ENCODE results near the gene EGFL7. TPM values are rescaled to one million over a fixed set of nuclear protein-coding genes. Genes with fewer than 3 reads are reported as not detected.

The EGFL7 gene
- total RNA-seq, 4 donors from 2014 or later, result 38.4 to 143 (median 81.6) TPM

GRCh38 chr9:136658849-136659535, 3.7 kb upstream of the EGFL7 start:
- intact Hi-C loops (cut with DNase I), result no loop called here
- Histone ChIP-seq H3K27me3 (no peaks in the 10 kb centered on the region), H3K4me1 (no peaks in the 10 kb centered on the region), H3K27ac (peak overlapping the region; percentile 47 to 74 (median 65)), H3K36me3 (peaks cover 0 to 3% of the 10 kb centered on the region in 2 donors), H3K4me3 (replicated peaks in 1 of 3) (peak overlapping the region in 1 of 3 donors; percentile 17), H3K9me3 (no peaks in the 10 kb centered on the region)
- WGBS, 2 donors, result 53 to 58% methylated on average over 19 to 32 of the region's 37 CpGs
- no peak for DNase-seq
- TF ChIP-seq CTCF (IDR thresholded peaks at IDR 0.05) (no peak), POLR2A (IDR thresholded peaks at IDR 0.05) (no peak)

DNA sequence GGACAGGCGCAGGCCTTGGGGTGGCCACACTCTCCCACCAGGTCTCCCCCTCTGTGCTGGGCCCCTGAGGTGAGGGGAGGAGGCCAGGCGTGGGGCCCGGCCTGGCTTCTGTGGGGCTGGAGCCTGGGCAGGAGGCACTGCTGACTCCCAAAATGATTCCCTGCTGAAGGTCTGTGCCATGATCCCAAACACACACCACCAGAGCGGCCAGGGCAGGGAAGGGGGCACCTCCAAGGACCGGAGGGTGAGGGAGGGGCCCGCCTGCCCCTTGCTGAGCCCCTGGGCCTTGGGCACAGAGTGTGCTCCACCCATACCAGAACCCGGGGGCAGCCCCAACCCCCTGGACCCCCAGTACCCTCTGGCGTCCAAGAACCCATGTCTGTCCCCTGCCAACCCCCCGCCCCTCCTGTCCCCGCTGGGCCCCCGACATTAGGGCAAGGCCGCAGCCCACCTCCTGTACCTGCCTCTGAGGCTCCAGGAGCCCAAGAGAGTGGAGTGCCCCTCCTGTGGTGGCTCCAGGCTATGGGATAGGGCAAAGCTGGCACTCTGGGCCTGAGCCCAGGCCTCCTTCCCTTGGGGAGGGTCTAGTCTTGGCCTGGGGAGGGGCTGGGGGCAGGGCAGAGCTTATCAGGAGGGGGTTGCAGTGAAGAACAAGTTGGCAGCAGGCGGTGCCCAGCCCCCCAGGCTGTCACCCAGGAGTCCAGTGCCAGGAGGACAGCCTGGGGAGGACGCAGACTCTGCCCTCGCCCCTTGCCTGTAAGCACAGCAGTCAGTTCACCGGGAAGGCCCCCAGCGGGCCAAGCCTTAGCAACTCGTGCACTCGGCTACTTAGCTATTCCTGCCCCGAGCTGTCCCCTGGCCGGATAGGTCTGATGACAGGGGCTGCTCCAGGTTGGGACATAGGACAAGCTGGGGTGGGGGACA, 2.6 kb upstream of the EGFL7 start:
- no peak for DNase-seq
- Histone ChIP-seq H3K4me1 (peaks cover 0 to 3% of the 10 kb centered on the region in 2 donors), H3K27me3 (no peaks in the 10 kb centered on the region), H3K27ac (peak overlapping the region; percentile 47 to 74 (median 65)), H3K9me3 (no peaks in the 10 kb centered on the region), H3K4me3 (replicated peaks in 1 of 3) (peak overlapping the region in 1 of 3 donors; percentile 2), H3K36me3 (peaks cover 8 to 14% of the 10 kb centered on the region in 2 donors)
- WGBS, 2 donors, result 53 to 78% methylated on average over 6 to 18 of the region's 21 CpGs
- intact Hi-C loops (cut with DNase I), result no loop called here
- TF ChIP-seq CTCF (IDR thresholded peaks at IDR 0.05), result no peak
- no peak for TF ChIP-seq POLR2A (IDR thresholded peaks at IDR 0.05)

DNA sequence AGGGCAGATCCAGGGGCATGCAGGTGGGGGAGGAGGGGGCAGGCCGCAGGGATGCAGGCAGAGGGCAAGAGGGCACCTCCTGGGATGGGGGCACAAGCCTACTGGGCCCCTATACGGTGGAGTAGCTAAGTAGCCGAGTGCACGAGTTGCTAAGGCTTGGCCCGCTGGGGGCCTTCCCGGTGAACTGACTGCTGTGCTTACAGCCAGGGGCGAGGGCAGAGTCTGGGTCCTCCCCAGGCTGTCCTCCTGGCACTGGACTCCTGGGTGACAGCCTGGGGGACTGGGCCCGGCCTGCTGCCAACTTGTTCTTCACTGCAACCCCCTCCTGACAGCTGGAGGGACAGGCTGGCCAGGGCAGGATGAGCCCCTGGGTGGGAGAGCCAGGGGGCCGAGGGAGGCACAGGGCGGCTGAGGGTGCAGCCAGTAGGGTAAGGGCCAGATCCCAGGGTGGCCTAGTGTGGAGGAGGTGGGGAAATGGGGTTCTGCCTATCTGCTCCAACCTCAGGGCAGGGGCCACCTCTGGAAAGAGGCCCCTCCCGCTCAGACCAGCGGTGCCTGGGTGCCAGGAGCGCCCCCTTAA, 1.7 kb upstream of the EGFL7 start:
- Histone ChIP-seq H3K9me3 (no peaks in the 10 kb centered on the region), H3K27me3 (no peaks in the 10 kb centered on the region), H3K4me1 (peaks cover 0 to 6% of the 10 kb centered on the region in 2 donors), H3K4me3 (replicated peaks in 1 of 3) (peak overlapping the region in 1 of 3 donors; percentile 2), H3K27ac (peak overlapping the region in 2 of 3 donors; percentile 61 to 74), H3K36me3 (peaks cover 11 to 18% of the 10 kb centered on the region in 2 donors)
- DNase-seq, result no peak
- no peak for TF ChIP-seq POLR2A (IDR thresholded peaks at IDR 0.05)
- TF ChIP-seq CTCF (IDR thresholded peaks at IDR 0.05), result no peak
- WGBS, 2 donors, result 77 to 85% methylated on average over 6 to 11 of the region's 13 CpGs
- intact Hi-C loops (cut with DNase I), result no loop called here

DNA sequence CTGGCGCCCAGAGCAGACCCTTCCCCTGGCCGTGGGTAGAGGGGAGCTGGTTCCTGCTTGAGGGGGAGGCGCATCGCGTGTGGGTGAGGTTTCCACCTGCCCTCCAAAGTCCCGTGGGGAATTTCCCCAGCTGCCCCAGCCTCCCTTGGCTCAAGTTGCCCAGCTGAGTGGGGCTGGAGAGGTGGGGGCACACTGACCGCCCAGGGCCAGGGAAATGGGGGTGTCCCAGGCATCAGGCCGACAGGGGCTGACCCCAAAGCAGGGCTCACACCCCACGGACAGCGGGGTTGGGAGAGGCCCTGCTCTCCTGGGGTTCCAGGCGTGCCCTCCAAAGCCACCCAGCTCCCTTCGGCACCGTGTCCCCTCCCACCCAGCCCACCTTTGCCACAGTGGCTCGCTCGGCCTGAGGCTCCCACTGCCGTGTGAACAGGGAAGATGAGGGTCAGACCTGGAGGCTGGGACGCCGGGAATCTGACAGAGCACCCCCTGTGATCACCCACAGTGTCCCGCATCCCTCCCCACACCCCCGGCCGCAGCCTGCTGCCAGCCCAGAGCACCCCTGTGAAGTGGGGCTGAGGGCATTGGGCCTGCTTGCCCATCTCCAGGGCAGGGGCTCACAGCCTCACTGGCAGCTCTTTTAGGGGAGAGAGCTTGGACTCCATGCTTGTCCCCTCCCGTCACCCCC, 933 bp upstream of the EGFL7 start:
- intact Hi-C loops (cut with DNase I), result no loop called here

More for the DNA sequence above, 933 bp upstream of the EGFL7 start:
- H3K27ac ChIP-seq, result peak overlapping the region; percentile 10 to 61 (median 46)
- H3K27me3 ChIP-seq, result no peaks in the 10 kb centered on the region
- H3K4me3 ChIP-seq (replicated peaks in 1 of 3), result peak overlapping the region in 1 of 3 donors; percentile 13
- H3K36me3 ChIP-seq, result peaks cover 11 to 18% of the 10 kb centered on the region in 2 donors
- no peaks in the 10 kb centered on the region for H3K9me3 ChIP-seq
- no peak for DNase-seq
- WGBS, 2 donors, result 57 to 90% methylated on average over 5 to 8 of the region's 22 CpGs
- TF ChIP-seq POLR2A (IDR thresholded peaks at IDR 0.05) (no peak), CTCF (IDR thresholded peaks at IDR 0.05) (no peak)
- H3K4me1 ChIP-seq, result peaks cover 0 to 9% of the 10 kb centered on the region in 2 donors
